HG03442 (cell line): ENCODE data around the gene PITHD1.
"Not testable (repeated sequence)": the region's sequence is repeated elsewhere in the genome, so short reads cannot be mapped to it uniquely, and the experiment has no call there.

Experiments
- ATAC-seq: cut with Tn5 transposase; IDR thresholded peaks from one replicate; pipeline ENCODE4 v1.9.1; 2021; ENCODE audit warnings: mild to moderate bottlenecking, moderate library complexity; ENCODE audit not compliant: unreplicated experiment

The PITHD1 gene

GRCh38 chr1:23797478-23798448, 19.5 kb downstream of the PITHD1 start:
- ATAC-seq = no peak

DNA sequence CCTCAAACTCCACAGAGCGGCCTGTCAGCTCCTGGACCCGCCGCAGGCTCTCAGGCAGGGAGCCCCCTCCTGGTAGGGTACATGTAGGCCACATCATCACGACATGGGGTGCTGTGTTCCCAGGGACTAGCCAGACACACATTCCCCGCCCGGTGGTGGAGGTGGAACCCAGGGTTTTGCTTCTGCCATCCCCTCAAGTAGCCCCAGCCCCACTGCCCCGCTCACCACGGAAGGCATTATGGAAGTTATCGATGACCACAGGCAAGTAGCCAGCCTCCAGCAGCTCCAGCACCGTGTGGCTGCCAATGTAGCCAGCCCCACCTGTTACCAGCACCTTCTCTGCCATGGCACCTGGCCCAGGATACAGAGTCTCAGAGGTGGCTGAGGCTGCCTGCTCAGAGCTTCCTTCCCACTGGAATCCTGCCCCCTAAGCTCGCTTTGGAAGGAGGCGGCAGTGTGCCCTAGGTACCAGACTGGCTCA, 20.5 kb downstream of the PITHD1 start:
- no peak for ATAC-seq

- ATAC-seq = no peak
Observed at GRCh38 chr1:23799255-23799569, 21.0 kb downstream of the PITHD1 start.

DNA sequence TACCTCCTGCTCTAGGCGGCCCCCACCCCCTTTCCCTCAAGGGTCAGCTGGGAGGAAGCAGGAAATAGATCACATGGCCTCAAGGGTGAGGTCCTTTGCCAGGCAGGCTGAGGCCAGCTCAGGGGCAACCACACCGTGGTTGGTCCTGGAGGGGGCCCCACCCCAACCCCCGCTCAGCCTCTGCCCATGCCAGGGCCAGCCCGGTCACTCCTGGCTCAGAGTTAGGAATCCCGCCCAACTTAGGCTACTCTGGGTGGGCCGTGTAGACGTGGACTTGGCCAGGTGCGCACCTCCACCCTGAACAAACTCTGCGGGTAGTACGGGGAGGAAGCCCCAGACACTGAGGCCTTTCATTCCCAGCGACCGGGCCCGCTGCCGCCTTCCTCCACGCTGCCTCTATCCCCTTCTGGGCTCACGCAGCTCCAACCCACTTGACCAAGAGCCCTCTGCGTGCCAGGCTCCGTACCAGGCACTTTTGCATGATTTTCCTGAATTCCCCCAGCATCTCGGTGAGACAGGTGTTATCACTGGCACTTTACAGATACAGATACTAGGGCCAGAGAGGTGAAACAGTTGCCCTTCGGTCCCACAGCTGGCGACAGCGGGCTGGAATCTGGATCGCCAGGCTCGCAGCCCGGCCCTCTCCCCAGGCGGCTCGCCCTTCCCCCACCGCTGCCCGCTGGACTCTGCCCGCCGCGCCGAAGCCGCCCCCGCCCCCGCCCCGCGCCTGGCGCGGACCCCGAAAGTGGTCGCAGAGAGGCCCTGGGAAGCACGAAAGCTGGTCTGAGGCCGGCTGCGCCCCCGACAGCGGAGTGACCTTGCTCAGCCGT, 21.6 kb downstream of the PITHD1 start:
- ATAC-seq = peak; percentile 7

- ATAC-seq = peak; percentile 77
Observed at GRCh38 chr1:23800400-23801337, 22.5 kb downstream of the PITHD1 start, which contains the start of gene GALE. TSS of gene GALE (minus strand) at chr1:23800754. CDS start at chr1:23799007, 1,747 bp downstream.

DNA sequence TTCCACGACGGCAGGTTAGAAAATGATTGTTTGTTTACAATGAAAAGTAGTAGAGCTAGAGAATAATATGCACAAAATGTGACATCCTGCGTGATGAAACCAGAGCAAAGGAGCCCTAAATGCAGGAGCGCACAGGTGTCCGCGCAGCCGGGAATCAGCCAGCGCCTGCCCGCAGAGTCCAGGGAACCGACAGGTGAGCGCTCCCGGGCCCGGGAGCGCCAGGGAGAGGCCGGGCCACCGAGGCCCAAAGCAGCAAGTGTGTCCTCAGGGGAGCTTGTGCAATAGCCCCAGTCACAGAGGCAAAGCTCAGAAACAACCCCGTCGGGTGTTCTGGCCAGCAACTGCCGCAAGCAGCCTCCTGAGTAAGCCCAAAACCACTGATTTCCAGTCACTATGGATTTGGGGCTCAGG, 23.1 kb downstream of the PITHD1 start:
- no peak for ATAC-seq

DNA sequence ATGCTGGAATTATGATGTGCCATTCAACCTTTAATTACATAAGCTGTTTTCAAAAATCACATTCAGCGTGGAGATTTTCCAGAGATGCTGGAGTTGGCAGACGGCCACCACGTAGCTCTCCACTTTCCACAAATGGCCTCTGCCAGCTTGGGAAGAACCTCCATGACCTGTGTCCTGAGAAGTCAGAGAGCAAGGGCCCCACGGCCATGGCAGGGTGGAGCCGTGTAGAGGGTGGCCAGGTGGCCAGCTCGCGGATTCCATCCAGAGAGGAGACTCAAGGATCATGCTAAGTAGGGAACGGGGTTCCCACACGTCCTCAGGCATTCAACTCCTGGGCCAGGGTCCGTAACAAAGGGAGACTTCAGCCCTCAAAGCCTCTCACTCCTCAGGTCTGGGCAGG, 23.7 kb downstream of the PITHD1 start:
- no peak for ATAC-seq

- ATAC-seq = not testable (repeated sequence)
Observed at GRCh38 chr1:23802809-23803342, 24.7 kb downstream of the PITHD1 start.

GRCh38 chr1:23803674-23804073, 25.5 kb downstream of the PITHD1 start:
- ATAC-seq = no peak

DNA sequence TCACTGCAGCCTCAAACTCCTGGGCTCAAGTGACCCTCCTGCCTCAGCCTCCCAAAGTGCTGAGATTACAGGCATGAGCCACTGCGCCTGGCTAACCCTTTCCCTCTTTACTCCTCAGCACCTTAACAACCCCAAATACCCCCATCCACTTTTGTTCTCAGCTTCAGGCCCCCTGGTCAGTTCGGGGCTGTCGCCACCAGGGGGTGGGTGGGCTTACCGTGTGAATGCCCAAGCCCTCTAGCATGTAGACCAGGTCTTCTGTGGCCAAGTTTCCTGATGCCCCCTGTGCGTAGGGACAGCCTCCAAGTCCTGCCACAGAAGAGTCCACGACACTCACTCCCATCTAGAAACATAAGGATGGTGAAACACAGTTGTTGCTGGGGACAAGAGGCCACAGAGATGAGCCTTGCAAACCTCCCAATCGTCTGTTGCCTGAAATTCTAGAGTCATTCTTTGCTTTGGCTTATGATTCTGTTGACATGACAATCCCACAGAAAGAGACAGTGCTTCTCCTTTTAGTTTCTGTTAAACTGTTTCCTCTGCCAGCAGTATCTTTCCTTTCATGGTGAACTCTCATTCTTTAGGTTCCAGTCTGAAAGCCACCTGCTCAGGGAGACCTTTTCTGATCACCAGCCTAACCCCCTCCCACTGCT, 26.1 kb downstream of the PITHD1 start:
- ATAC-seq = no peak

GRCh38 chr1:23805025-23805424, 26.8 kb downstream of the PITHD1 start:
- ATAC-seq = no peak

DNA sequence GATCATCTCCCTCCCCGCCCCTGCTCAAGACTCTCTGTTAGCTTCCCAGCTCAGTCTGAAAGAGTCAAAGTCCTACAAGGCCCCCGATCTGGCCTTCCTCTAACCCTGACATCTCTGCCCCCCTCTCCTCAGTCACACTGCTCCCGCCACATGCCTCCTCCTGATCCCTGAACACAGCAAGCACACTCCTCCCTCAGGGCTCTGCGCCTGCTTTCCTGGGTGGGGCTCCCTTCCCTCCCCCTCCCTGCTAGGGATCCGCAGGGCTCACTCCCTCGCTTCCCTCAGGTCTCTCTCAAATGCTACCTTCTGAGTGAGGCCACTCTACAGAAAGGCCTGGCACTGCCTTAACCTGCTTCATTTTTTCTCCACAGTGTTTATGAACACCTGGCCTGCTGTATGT, 28.1 kb downstream of the PITHD1 start:
- no peak for ATAC-seq

DNA sequence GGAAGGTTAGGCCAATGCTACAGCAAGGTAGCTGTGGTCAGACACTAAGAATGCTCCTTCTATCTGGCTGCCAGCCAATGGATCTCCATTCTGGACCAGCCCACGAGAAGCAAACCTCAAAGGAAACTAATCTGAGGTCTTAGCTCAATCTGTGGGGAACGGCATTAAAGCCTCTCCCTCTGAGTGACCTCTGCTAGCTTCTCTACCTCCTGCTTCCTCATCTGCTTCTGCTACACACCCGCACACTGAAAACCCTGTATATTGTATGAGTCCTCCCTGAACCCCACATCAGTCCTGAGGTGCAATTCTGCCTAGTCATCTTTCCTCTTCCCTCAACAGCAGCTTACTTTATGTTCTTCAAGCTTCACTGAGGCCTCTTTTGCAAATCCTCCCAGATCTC, 29.2 kb downstream of the PITHD1 start:
- no peak for ATAC-seq

- ATAC-seq = peak; percentile 63
Observed at GRCh38 chr1:23809751-23810171, 31.5 kb downstream of the PITHD1 start.

DNA sequence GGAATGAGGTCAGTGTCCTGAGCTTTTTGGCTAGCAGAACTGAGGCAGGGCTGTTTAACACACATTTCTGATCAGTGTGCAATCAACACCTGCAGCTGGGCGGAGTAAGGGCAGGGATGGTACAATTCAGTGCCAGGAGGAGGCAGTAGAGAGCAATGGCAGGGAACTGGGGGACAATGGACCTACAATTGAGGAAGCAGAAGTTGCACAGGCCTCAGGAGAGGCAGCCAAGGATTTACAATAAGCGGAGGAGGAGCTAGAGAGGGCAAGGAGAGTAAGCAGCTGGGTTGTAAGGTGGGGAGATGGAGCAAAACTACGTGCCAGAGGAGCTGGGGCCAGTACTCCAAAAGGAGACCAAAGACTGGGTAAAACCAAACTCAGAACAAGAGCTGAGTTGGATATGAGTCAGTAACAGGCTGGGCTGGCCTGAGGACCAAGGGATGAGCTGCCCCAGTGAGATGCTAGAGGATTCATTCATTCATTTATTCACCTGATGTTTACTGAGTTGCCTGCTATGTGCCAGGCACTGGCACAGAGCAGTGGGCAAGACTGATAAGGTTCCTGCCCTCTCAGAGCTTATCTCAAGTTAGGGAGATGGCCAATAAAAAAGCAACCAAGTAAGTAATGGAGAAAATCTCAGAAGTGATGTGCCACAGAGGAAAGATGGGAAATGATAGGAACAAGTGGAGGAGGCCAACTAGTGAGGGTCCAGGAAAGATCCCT, 32.8 kb downstream of the PITHD1 start:
- ATAC-seq = no peak

DNA sequence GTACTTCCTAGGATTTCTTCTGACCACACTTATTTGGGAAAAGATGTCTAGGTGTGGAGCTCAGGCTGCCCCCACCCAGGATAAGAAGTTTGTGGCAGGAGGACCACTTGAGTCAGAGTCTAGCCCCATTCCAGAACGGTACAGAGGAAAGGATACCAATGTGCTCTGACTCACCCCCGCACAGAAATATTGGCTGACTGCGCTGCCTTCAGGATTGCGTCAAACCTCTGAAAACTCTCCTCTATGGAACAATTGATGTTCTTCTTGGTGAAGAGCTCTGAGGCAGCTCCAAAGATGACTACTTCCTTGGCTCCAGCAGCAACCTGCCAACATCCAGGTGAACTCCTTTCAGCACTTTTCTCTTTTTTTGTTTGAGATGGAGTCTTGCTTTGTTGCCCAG, 35.8 kb downstream of the PITHD1 start:
- no peak for ATAC-seq

GRCh38 chr1:23816361-23816760, 38.1 kb downstream of the PITHD1 start:
- ATAC-seq = no peak

DNA sequence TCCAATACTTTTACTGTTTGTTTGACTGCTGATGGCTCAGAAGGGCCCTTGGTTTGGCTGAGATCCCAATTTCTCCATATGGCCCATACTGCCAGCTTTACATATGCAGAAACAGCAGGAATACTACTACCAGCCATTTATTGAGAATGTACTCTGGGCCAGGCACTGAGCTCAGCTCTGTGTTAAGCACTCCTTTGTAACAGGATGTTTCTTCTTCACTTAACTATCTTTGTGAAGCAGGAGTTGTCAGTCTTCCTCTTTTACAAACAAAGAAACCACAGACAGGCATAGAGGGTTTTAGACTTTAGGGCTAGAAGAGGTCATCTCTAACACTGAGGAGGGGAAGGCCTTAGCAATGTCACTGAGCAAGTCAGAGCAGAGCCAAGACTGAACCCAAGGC, 38.7 kb downstream of the PITHD1 start:
- no peak for ATAC-seq

DNA sequence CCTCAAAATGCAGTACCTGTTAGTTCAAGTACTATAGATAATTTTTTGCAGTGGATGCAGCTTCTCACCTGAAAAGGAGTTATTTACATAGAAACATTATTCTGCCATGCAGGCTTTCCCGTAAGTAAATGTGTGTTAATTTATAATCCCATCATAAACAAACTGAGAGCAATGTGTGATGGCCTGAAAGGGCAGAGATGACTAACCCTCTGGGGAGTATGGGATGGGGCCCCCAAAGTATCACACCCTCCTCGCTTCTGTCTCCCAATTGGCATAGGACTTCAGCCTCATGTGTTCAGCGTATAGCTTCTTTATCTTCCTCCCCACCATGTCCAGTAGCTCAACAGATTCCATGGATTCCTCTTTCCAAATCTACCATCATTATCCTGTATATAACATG, 39.4 kb downstream of the PITHD1 start:
- ATAC-seq = no peak
